ENCODE data around the gene TAF3.

The TAF3 gene

GRCh38 chr10:8054494-8055407, 236.4 kb downstream of the TAF3 start, which contains the start of gene GATA3:
Gene GATA3, plus strand, starts transcription at chr10:8054688. Its CDS starts 968 bp downstream, at chr10:8055656.
- in situ Hi-C loops (cut with MboI; ENCODE audit: low sequenced_read_pairs), result no loop called here

- in situ Hi-C loops (cut with MboI; ENCODE audit: low sequenced_read_pairs), result no loop called here
These were observed 237.4 kb downstream of the TAF3 start for GRCh38 chr10:8055420-8056349.

GRCh38 chr10:8056378-8056777, 238.1 kb downstream of the TAF3 start:
- in situ Hi-C loops (cut with MboI; ENCODE audit: low sequenced_read_pairs), result no loop called here

GRCh38 chr10:8056871-8057331, 238.6 kb downstream of the TAF3 start:
- in situ Hi-C loops (cut with MboI; ENCODE audit: low sequenced_read_pairs), result no loop called here

- in situ Hi-C loops (cut with MboI; ENCODE audit: low sequenced_read_pairs), result no loop called here
These were observed 239.4 kb downstream of the TAF3 start for GRCh38 chr10:8057636-8058273.

- in situ Hi-C loops (cut with MboI; ENCODE audit: low sequenced_read_pairs), result no loop called here
These were observed 240.2 kb downstream of the TAF3 start for GRCh38 chr10:8058274-8059111.

GRCh38 chr10:8059191-8059936, 241.1 kb downstream of the TAF3 start:
- in situ Hi-C loops (cut with MboI; ENCODE audit: low sequenced_read_pairs), result no loop called here

- in situ Hi-C loops (cut with MboI; ENCODE audit: low sequenced_read_pairs), result no loop called here
These were observed 241.9 kb downstream of the TAF3 start for GRCh38 chr10:8060010-8060703.

- in situ Hi-C loops (cut with MboI; ENCODE audit: low sequenced_read_pairs), result no loop called here
These were observed 242.4 kb downstream of the TAF3 start for GRCh38 chr10:8060704-8061121.

GRCh38 chr10:8061274-8062211, 243.2 kb downstream of the TAF3 start:
- in situ Hi-C loops (cut with MboI; ENCODE audit: low sequenced_read_pairs), result no loop called here

GRCh38 chr10:8063128-8063908, 245.0 kb downstream of the TAF3 start:
- in situ Hi-C loops (cut with MboI; ENCODE audit: low sequenced_read_pairs), result no loop called here

- in situ Hi-C loops (cut with MboI; ENCODE audit: low sequenced_read_pairs), result no loop called here
These were observed 245.6 kb downstream of the TAF3 start for GRCh38 chr10:8063935-8064334.

- in situ Hi-C loops (cut with MboI; ENCODE audit: low sequenced_read_pairs), result no loop called here
These were observed 246.1 kb downstream of the TAF3 start for GRCh38 chr10:8064436-8064835.

- in situ Hi-C loops (cut with MboI; ENCODE audit: low sequenced_read_pairs), result no loop called here
These were observed 247.3 kb downstream of the TAF3 start for GRCh38 chr10:8065651-8066050.

GRCh38 chr10:8066124-8066523, 247.8 kb downstream of the TAF3 start:
- in situ Hi-C loops (cut with MboI; ENCODE audit: low sequenced_read_pairs), result no loop called here

All from HL-60/S4 (cell line).